ENCODE results near the gene SPATS2.

SPATS2 gene

DNA sequence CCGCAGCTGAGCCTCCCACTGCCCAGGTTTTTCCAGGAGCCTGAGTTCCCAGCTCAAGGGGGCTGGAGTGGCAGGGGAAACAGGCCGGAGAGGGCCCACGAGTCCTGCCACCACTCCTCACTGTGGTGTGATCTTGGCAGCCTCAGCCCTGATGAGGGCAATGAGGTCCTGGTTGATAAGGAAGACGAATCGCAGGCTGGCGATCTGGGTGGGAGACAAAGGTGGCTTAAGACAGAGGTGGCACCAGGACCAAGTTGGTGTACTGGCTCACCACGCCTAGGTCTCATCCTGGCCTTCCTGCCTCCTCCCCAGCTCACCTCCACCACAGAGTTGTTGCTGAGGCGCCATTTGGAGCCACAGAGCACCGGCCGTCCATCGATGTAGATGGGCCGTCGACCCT lies 191.3 kb downstream of the SPATS2 start:
- H3K4me1 ChIP-seq (ENCODE audit: control insufficient read depth, insufficient read depth, low read length, poor library complexity, severe bottlenecking) = no peaks in the 10 kb centered on the region
- no peaks in the 10 kb centered on the region for H3K9me3 ChIP-seq (ENCODE audit: control insufficient read depth, low read length)
- DNase-seq = no peak
- no peak overlapping the region for H3K27ac ChIP-seq (ENCODE audit: insufficient read depth, low read length, poor library complexity, severe bottlenecking)
- no peaks in the 10 kb centered on the region for H3K27me3 ChIP-seq (replicated peaks; ENCODE audit: control insufficient read depth, insufficient read depth, low read length, poor library complexity, severe bottlenecking)
- H3K4me3 ChIP-seq (ENCODE audit: insufficient read depth, low read depth, low read length, poor library complexity, severe bottlenecking) = no peak overlapping the region
- H3K36me3 ChIP-seq (ENCODE audit: control insufficient read depth, insufficient read depth, low read length) = peaks cover 65% of the 10 kb centered on the region

DNA sequence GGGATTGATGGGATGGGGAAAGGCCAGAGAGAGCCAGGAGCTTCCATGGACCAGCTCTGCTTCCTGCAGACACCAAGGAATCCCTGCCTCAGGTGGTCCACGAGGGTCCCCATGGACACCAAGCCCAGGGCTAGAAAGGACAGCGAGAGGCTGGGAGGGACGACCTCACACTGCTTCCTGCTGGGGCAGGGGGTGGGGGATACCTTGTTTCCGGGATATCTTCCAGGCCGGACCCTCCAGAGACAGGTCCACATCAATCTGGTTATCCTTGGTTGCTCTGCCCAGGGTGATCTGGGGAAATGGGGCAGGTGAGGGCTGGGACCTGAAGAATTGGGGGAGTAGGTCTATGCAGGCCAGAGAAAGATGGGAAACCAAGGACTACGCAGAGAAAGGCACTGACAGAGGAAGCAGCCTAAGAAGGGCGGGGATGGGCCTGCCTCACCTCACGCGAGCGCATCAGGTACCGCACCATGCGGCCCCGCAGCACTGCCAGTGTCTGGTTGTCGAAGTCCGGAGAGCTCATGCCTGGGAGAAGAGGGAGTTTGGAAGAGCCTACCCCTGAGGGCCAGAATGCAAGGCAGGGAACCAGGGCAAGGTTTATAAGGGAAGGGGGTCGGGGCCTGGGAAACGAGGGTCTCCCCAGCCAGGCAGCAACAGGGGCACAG lies 191.9 kb downstream of the SPATS2 start:
- H3K36me3 ChIP-seq (ENCODE audit: control insufficient read depth, insufficient read depth, low read length) = peaks cover 71% of the 10 kb centered on the region
- peaks cover 2% of the 10 kb centered on the region for H3K4me1 ChIP-seq (ENCODE audit: control insufficient read depth, insufficient read depth, low read length, poor library complexity, severe bottlenecking)
- DNase-seq = no peak
- H3K4me3 ChIP-seq (ENCODE audit: insufficient read depth, low read depth, low read length, poor library complexity, severe bottlenecking) = no peak overlapping the region
- H3K9me3 ChIP-seq (ENCODE audit: control insufficient read depth, low read length) = no peaks in the 10 kb centered on the region
- no peak overlapping the region for H3K27ac ChIP-seq (ENCODE audit: insufficient read depth, low read length, poor library complexity, severe bottlenecking)
- H3K27me3 ChIP-seq (replicated peaks; ENCODE audit: control insufficient read depth, insufficient read depth, low read length, poor library complexity, severe bottlenecking) = no peaks in the 10 kb centered on the region

DNA sequence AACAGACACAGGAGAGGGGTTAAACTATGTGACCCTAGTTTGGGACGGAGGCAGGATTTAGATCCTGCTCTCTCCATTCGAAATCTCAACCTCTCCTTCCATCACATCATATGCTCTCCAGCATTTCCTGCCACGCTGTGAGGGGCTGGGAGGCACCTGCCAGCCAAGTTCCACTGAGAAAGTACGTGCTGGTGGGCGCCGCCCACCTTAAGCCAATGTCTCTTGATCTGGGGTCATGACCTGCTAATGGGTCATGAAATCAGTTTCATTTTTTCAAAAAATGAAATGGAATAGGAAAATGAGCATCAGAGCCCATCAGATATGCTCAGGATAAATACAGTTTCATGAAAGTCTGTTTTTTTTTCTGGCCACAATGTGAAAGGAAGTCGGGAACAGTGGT lies 193.4 kb downstream of the SPATS2 start:
- no peaks in the 10 kb centered on the region for H3K27me3 ChIP-seq (replicated peaks; ENCODE audit: control insufficient read depth, insufficient read depth, low read length, poor library complexity, severe bottlenecking)
- H3K36me3 ChIP-seq (ENCODE audit: control insufficient read depth, insufficient read depth, low read length) = peaks cover 77% of the 10 kb centered on the region
- H3K9me3 ChIP-seq (ENCODE audit: control insufficient read depth, low read length) = no peaks in the 10 kb centered on the region
- peaks cover 16% of the 10 kb centered on the region for H3K4me1 ChIP-seq (ENCODE audit: control insufficient read depth, insufficient read depth, low read length, poor library complexity, severe bottlenecking)
- no peak overlapping the region for H3K4me3 ChIP-seq (ENCODE audit: insufficient read depth, low read depth, low read length, poor library complexity, severe bottlenecking)
- DNase-seq = no peak
- no peak overlapping the region for H3K27ac ChIP-seq (ENCODE audit: insufficient read depth, low read length, poor library complexity, severe bottlenecking)

DNA sequence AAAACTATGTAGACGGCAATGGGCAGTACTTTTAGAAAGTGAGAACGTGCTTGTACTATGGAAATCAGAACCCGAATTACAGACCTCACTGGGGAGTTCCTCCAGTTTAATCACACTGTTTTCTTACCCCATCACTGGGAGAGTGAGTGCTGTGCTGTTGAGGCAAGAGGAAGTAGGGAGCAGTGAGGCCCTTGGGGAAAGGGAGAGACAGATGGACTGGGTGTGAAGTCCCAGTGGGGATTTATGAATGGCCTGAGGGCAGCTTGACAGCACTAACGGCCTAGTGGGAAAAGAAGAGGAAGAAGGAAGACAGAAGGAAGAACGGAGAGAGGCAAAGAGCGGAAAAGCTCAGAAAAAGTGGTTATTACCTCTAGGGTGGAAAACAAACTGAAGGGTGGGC lies 195.0 kb downstream of the SPATS2 start:
- Histone ChIP-seq H3K9me3 (ENCODE audit: control insufficient read depth, low read length) (no peaks in the 10 kb centered on the region), H3K4me3 (ENCODE audit: insufficient read depth, low read depth, low read length, poor library complexity, severe bottlenecking) (no peak overlapping the region), H3K4me1 (ENCODE audit: control insufficient read depth, insufficient read depth, low read length, poor library complexity, severe bottlenecking) (peaks cover 29% of the 10 kb centered on the region), H3K27me3 (replicated peaks; ENCODE audit: control insufficient read depth, insufficient read depth, low read length, poor library complexity, severe bottlenecking) (no peaks in the 10 kb centered on the region), H3K27ac (ENCODE audit: insufficient read depth, low read length, poor library complexity, severe bottlenecking) (no peak overlapping the region), H3K36me3 (ENCODE audit: control insufficient read depth, insufficient read depth, low read length) (peaks cover 67% of the 10 kb centered on the region)
- no peak for DNase-seq

DNA sequence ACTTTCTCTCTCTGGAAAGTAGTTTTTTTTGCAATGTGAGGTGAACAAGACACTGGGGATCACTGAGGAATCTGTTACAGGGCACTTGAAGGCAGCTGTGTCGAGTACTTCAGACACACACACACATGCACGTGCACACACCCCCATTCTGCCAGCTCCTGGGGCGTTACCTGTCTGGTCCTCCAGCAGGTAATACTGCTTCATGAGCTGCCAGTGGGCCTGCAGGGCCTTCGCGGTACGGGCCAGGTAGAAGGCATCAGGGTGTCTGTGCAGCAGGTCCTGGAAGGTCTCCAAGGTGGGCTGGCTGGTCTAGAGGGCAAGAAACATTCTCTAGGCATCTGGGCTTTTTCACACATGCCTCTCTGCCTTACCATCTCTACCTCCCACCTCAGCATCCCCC lies 195.6 kb downstream of the SPATS2 start:
- H3K36me3 ChIP-seq (ENCODE audit: control insufficient read depth, insufficient read depth, low read length) = peaks cover 61% of the 10 kb centered on the region
- peaks cover 32% of the 10 kb centered on the region for H3K4me1 ChIP-seq (ENCODE audit: control insufficient read depth, insufficient read depth, low read length, poor library complexity, severe bottlenecking)
- H3K4me3 ChIP-seq (ENCODE audit: insufficient read depth, low read depth, low read length, poor library complexity, severe bottlenecking) = no peak overlapping the region
- H3K9me3 ChIP-seq (ENCODE audit: control insufficient read depth, low read length) = no peaks in the 10 kb centered on the region
- no peak for DNase-seq
- no peaks in the 10 kb centered on the region for H3K27me3 ChIP-seq (replicated peaks; ENCODE audit: control insufficient read depth, insufficient read depth, low read length, poor library complexity, severe bottlenecking)
- H3K27ac ChIP-seq (ENCODE audit: insufficient read depth, low read length, poor library complexity, severe bottlenecking) = no peak overlapping the region

DNA sequence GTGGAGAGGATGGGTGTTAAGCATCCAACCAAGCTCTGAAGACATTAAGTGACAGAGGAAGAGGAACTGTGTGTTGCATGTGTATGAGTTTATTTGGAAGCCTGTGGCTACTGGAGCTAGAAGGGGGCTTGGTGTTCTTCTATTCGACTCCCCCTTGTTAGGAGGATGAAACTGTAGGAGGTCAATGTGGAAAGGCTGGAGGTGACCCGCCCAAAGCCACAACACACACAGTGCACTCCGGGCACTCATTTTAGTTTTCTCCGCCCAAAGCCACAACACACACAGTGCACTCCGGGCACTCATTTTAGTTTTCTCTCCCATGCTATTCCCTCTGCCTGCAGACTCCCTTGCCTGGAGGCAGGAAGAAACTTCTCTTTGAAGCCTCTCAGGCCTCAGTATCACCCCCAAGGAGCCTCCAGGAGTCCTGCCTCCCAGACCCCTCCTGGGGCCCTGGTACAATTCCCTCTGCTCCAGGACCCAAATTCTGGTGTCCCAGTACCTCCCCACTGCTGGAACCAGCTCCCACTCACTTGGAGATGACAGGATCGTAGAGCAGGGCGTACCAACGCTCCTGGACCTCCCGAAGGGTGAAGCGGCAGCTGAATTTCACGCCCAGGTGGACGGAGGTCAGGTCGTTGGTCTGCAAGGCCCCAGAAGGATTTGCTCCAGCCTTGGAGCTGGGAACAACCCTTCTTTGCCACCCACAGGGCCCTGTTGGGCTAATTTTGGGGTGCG lies 196.9 kb downstream of the SPATS2 start:
- H3K4me3 ChIP-seq (ENCODE audit: insufficient read depth, low read depth, low read length, poor library complexity, severe bottlenecking) = no peak overlapping the region
- no peak overlapping the region for H3K27ac ChIP-seq (ENCODE audit: insufficient read depth, low read length, poor library complexity, severe bottlenecking)
- H3K27me3 ChIP-seq (replicated peaks; ENCODE audit: control insufficient read depth, insufficient read depth, low read length, poor library complexity, severe bottlenecking) = no peaks in the 10 kb centered on the region
- no peaks in the 10 kb centered on the region for H3K9me3 ChIP-seq (ENCODE audit: control insufficient read depth, low read length)
- DNase-seq = no peak
- peaks cover 38% of the 10 kb centered on the region for H3K4me1 ChIP-seq (ENCODE audit: control insufficient read depth, insufficient read depth, low read length, poor library complexity, severe bottlenecking)
- H3K36me3 ChIP-seq (ENCODE audit: control insufficient read depth, insufficient read depth, low read length) = peaks cover 53% of the 10 kb centered on the region

DNA sequence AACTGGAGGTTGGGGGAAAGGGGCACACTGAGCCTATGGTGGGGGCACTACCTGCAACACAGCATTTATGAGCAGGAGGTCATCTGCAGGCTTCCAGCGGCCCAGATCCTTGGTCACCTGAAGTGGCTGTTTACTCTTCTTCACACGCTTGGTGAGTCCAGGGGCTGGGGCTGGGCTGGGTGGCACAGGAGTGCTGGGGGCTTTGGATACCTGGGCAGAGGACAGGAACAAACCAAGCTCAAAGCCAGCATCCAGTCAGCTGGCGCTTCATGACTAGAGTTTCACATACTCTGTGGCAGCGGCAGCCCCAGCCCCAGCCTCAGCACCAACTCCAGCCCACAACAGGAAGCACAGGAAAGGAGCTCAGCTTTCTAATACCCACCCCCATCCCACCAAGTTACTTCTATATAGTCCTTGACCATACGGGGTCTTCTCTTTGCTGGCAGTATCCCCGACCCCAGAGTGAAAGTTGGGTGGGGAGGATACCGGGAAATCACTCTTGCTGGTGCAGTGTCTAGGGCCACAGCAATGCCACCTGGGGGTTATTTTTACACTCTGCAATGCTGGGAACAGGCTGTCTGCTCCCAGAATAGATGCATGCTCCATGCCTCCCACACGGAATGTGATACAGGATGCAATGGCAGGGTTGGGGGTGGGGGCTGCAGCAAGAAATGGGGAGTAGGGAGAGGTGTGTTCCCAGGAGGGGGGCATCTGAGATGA lies 197.6 kb downstream of the SPATS2 start:
- no peak overlapping the region for H3K4me3 ChIP-seq (ENCODE audit: insufficient read depth, low read depth, low read length, poor library complexity, severe bottlenecking)
- no peaks in the 10 kb centered on the region for H3K9me3 ChIP-seq (ENCODE audit: control insufficient read depth, low read length)
- DNase-seq = no peak
- peaks cover 46% of the 10 kb centered on the region for H3K36me3 ChIP-seq (ENCODE audit: control insufficient read depth, insufficient read depth, low read length)
- no peaks in the 10 kb centered on the region for H3K27me3 ChIP-seq (replicated peaks; ENCODE audit: control insufficient read depth, insufficient read depth, low read length, poor library complexity, severe bottlenecking)
- peaks cover 38% of the 10 kb centered on the region for H3K4me1 ChIP-seq (ENCODE audit: control insufficient read depth, insufficient read depth, low read length, poor library complexity, severe bottlenecking)
- H3K27ac ChIP-seq (ENCODE audit: insufficient read depth, low read length, poor library complexity, severe bottlenecking) = no peak overlapping the region

DNA sequence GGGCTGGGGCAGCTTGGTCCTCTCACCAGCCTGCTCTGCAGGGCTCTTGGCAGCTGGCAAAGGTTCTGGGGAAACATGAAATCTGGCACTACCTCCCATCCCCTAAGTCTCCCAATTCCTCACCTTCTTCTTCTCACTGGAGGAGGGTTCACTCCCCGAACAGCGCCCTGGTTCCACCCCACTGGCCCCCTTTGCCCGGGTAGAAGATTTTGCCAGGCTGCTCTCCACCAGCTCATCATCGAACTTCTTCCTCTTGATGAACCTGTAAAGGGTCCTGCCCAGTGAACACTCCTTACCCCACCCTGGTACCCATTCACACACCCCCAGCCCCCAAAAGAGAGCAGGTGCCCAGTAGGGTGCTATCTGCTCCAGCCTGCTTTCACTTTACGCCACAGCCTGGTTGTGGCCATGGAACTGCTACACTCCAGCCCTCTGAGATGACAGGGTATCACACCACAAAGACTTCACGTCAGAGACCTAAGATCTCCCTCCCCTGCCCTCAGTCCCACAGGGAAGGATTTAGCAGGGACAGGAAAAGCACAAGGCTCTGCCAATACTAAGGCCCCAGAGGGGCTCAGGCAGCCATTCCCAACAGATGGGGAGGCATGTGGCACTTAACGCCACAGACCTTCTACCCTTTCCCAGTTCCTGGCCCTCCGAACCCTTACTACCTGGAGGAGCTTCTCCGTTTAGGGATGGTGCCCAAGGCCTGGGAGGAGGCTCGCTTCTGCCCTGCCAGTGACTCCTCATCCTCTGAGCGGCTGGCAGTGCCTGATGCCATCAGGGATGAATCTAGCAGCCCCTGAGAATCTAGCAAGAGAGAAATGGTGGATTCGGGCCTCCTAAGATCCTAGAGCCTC lies 198.4 kb downstream of the SPATS2 start:
- H3K4me3 ChIP-seq (ENCODE audit: insufficient read depth, low read depth, low read length, poor library complexity, severe bottlenecking) = no peak overlapping the region
- H3K36me3 ChIP-seq (ENCODE audit: control insufficient read depth, insufficient read depth, low read length) = peaks cover 38% of the 10 kb centered on the region
- no peak overlapping the region for H3K27ac ChIP-seq (ENCODE audit: insufficient read depth, low read length, poor library complexity, severe bottlenecking)
- H3K9me3 ChIP-seq (ENCODE audit: control insufficient read depth, low read length) = no peaks in the 10 kb centered on the region
- H3K4me1 ChIP-seq (ENCODE audit: control insufficient read depth, insufficient read depth, low read length, poor library complexity, severe bottlenecking) = peaks cover 38% of the 10 kb centered on the region
- no peaks in the 10 kb centered on the region for H3K27me3 ChIP-seq (replicated peaks; ENCODE audit: control insufficient read depth, insufficient read depth, low read length, poor library complexity, severe bottlenecking)
- no peak for DNase-seq

DNA sequence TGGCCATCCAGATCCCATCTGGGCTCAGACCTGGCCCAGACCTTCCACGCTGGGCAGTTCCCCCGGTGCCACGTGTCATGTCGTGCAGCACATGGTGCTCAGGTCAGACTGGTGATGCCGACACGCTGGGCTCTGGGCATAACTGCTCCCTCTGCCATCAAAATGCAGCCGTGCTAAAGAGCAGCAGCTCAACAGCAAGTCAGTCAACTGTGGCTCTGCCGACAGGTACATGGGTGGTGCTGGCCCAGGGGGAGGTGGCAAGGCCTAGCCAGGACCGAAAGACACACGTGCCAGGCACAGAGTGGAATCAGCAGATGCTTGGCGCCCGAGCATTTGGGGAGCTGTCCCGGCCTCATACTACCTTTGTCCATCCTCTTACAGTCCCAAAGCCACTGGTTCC lies 199.1 kb downstream of the SPATS2 start:
- H3K4me3 ChIP-seq (ENCODE audit: insufficient read depth, low read depth, low read length, poor library complexity, severe bottlenecking) = no peak overlapping the region
- no peaks in the 10 kb centered on the region for H3K27me3 ChIP-seq (replicated peaks; ENCODE audit: control insufficient read depth, insufficient read depth, low read length, poor library complexity, severe bottlenecking)
- no peak for DNase-seq
- no peaks in the 10 kb centered on the region for H3K9me3 ChIP-seq (ENCODE audit: control insufficient read depth, low read length)
- peaks cover 30% of the 10 kb centered on the region for H3K36me3 ChIP-seq (ENCODE audit: control insufficient read depth, insufficient read depth, low read length)
- H3K4me1 ChIP-seq (ENCODE audit: control insufficient read depth, insufficient read depth, low read length, poor library complexity, severe bottlenecking) = peaks cover 38% of the 10 kb centered on the region
- H3K27ac ChIP-seq (ENCODE audit: insufficient read depth, low read length, poor library complexity, severe bottlenecking) = no peak overlapping the region
